Measurements from ENCODE around the gene IL1RAPL2. TPM values are rescaled to one million over a fixed set of nuclear protein-coding genes. Genes with fewer than 3 reads are reported as not detected.

IL1RAPL2 gene
- total and polyA plus RNA-seq, 2 of the 8 experiments (the other 6 are each of a cell fraction or from before 2014, with no cell fraction given) = 0.20 to 1.3 TPM

GRCh38 chrX:105475801-105476200 is 909.8 kb downstream of the IL1RAPL2 start:
- Histone ChIP-seq H2BK120ac (replicated peaks; ENCODE audit: low read depth, low read length) (no peak overlapping the region), H2AK5ac (ENCODE audit: low read depth, low read length) (no peak overlapping the region), H3K56ac (replicated peaks; ENCODE audit: insufficient read length, low read depth, low read length) (no peak overlapping the region), H3K36me3 (ENCODE audit: control insufficient read depth in 2 of 4, insufficient read depth in 4 of 4, low read length in 3 of 4) (no peaks in the 10 kb centered on the region), H4K5ac (ENCODE audit: insufficient read length, low read depth, low read length) (no peak overlapping the region), H3K9ac (replicated peaks in 1 of 4; ENCODE audit: extremely low read depth in 1 of 4, low read depth in 3 of 4, low read length in 3 of 4) (no peak overlapping the region), H4K91ac (replicated peaks; ENCODE audit: insufficient read length, low read length) (no peak overlapping the region), H3K4ac (replicated peaks; ENCODE audit: insufficient read length, low read depth, low read length) (no peak overlapping the region), H3K23ac (ENCODE audit: insufficient read length) (no peak overlapping the region), H2BK20ac (ENCODE audit: low read length) (no peak overlapping the region), H2BK12ac (ENCODE audit: low read depth, low read length) (no peak overlapping the region), H3K27ac (ENCODE audit: low read depth, low read length) (no peak overlapping the region), H2AFZ (ENCODE audit: low read length) (no peak overlapping the region), H3K4me2 (ENCODE audit: insufficient read depth in 1 of 2, low read depth in 2 of 2, low read length in 2 of 2) (no peak overlapping the region), H3K27me3 (replicated peaks in 1 of 4; ENCODE audit: control insufficient read depth in 3 of 4, extremely low read depth in 1 of 4, insufficient read depth in 3 of 4, low read length in 3 of 4) (no peaks in the 10 kb centered on the region), H3K18ac (ENCODE audit: extremely low read depth, low read length) (no peak overlapping the region), H4K20me1 (replicated peaks in 1 of 2; ENCODE audit: control insufficient read depth in 1 of 2, insufficient read depth in 2 of 2, low read length in 2 of 2) (no peaks in the 10 kb centered on the region), H3K14ac (ENCODE audit: insufficient read length) (no peak overlapping the region), H3K9me3 (ENCODE audit: insufficient read depth in 2 of 2, low read depth in 1 of 2, low read length in 1 of 2) (no peaks in the 10 kb centered on the region), H2BK15ac (ENCODE audit: low read length) (no peak overlapping the region), H3K79me1 (ENCODE audit: low read depth, low read length) (no peaks in the 10 kb centered on the region), H3K23me2 (ENCODE audit: low read depth, low read length) (no peaks in the 10 kb centered on the region), H3K4me3 (ENCODE audit: extremely low read depth in 1 of 4, insufficient read depth in 2 of 4, low read depth in 3 of 4, low read length in 4 of 4) (no peak overlapping the region), H2BK5ac (ENCODE audit: low read depth, low read length) (no peak overlapping the region), H3K79me2 (ENCODE audit: control insufficient read depth in 1 of 2, insufficient read depth in 2 of 2, low read length in 2 of 2) (no peaks in the 10 kb centered on the region), H3K4me1 (replicated peaks in 1 of 4; ENCODE audit: control insufficient read depth in 3 of 4, insufficient read depth in 4 of 4, low read length in 3 of 4) (no peaks in the 10 kb centered on the region), H4K8ac (ENCODE audit: extremely low read depth, insufficient read depth, low read length) (no peak overlapping the region)
- DNase-seq (ENCODE audit: low read depth in 1 of 2, low spot score in 2 of 2) (no peak), FAIRE-seq (no peak)
- ChIA-PET POLR2A (ENCODE audit: partially characterized antibody) (no interaction called here), CTCF (ENCODE audit: partially characterized antibody) (no interaction called here)
- TF ChIP-seq NANOG (IDR thresholded peaks at IDR 0.05; ENCODE audit: insufficient read depth, low read depth, low read length, poor library complexity, severe bottlenecking) (no peak), TBP (IDR thresholded peaks at IDR 0.05; ENCODE audit: low read depth, low read length) (no peak), HDAC2 (IDR thresholded peaks at IDR 0.05; ENCODE audit: borderline replicate concordance in 1 of 2, low read depth in 2 of 2, low read length in 2 of 2) (no peak)

Data from H1 (cell line).